ENCODE data around the gene HK1. TPM values are rescaled to one million over a fixed set of nuclear protein-coding genes. Genes with fewer than 3 reads are reported as not detected.
A peak's percentile ranks its signal among the peaks of the same experiment; 100 is the strongest.

The HK1 gene
- total RNA-seq, 2 experiments from 2014 or later = 121 to 135 TPM

DNA sequence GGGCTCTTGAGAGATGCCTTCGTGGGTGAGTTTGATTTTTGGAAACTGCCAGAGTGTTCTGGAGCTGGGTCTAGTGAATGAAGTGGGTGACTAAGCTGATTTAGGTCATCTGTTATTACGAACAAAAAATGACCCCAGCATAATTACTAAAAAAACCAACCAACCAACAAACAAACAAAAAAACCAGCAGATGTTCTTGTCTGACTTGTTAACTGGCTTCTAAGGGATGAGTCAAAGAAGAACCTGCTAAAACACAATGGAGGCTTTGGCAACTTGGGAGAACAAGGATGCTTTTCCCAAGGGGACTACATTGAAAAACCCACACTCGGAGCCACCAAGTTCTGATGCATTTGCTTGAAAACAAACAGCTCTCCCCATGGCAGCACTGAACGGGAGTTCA lies 126.9 kb downstream of the HK1 start:
- no peak for DNase-seq
- H3K4me1 Mint-ChIP-seq = peaks cover 18% of the 10 kb centered on the region
- H3K9me3 Mint-ChIP-seq (ENCODE audit: low read depth) = no peaks in the 10 kb centered on the region
- no peak overlapping the region for H3K4me3 Mint-ChIP-seq
- CTCF ChIA-PET = interaction anchor here (1.0 kb wide), 1 partner anchor 60 kb away, joined by 3 read pairs; no protein-coding TSS in a partner anchor
- no peak for ATAC-seq
- H3K27me3 Mint-ChIP-seq = no peaks in the 10 kb centered on the region
- peaks cover 20% of the 10 kb centered on the region for H3K36me3 Mint-ChIP-seq
- H3K27ac Mint-ChIP-seq = no peak overlapping the region

DNA sequence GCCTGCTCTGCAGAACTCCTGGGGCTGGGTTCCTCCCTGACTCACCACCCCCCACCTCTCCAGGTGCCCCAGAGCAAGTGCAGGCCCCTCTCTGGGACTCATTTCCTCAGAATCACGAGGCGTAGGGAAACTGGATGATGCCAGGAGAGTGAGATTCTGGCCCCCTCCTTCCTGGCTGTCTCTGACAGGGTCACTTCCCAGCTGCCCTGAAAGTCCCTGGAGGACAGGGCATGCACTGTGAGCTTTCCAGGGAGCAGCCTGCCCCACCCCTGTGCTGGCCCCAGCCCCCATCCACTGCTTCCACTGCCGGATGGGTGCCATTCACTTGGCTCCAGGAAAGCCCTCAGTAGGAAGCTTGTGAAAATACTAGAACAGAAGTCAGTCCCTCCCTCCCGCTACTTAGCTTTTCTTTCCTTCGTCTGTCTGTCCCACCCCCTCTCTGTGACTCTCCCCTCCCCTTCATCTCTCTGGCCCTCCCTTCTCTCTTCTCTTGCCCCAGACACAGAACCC lies 128.1 kb downstream of the HK1 start:
- no peak for ATAC-seq
- Mint-ChIP-seq H3K4me3 (no peak overlapping the region), H3K4me1 (peaks cover 18% of the 10 kb centered on the region), H3K9me3 (ENCODE audit: low read depth) (no peaks in the 10 kb centered on the region), H3K27me3 (no peaks in the 10 kb centered on the region), H3K27ac (peak overlapping the region; percentile 50), H3K36me3 (peaks cover 13% of the 10 kb centered on the region)
- no peak for DNase-seq
- CTCF ChIA-PET = interaction anchor here (0.7 to 3.0 kb wide), 15 partner anchors 8 to 231 kb away, joined by 3 to 44 read pairs (median 12); partner anchors contain the start of genes TACR2 and TSPAN15

DNA sequence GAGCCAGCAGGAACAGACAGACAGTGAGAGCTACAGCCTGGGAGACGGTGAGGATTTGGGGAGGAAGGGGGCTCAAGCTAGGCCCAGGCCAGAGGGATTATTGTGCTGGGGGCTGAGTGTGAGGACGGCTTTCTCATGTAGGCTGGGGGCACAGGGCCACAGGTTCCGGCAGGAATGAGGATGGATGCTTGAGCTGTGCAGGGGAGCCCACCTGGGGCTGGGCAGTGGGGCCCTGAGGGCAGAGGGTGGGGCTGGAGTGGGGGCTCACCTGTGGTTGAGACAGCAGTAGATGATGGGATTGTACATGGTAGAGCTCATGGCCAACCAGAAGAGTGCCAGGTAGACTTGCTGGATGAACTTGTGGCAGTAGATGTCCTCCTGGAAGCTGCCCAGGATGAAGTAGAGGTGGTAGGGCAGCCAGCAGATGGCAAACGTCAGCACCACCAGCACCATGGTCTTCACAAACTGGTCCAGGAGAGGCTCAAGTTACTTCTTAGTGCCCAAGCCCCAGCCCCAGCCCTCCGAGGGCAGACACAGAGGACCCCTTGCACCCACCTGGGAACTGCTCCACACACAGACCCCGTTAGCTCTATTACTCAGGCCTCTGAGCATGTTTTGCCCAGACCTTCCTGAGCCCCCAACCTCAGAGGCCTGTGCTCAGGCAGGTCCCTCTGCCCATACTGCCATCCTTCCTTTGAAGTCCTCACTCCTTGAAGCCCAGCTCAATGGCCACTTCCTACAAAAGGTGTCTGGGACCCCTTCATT lies 128.7 kb downstream of the HK1 start:
- Mint-ChIP-seq H3K4me1 (peaks cover 18% of the 10 kb centered on the region), H3K27me3 (no peaks in the 10 kb centered on the region), H3K4me3 (no peak overlapping the region), H3K36me3 (peaks cover 8% of the 10 kb centered on the region), H3K27ac (no peak overlapping the region), H3K9me3 (ENCODE audit: low read depth) (no peaks in the 10 kb centered on the region)
- DNase-seq (no peak), ATAC-seq (no peak)
- CTCF ChIA-PET = interaction anchor here (0.7 to 3.0 kb wide), 26 partner anchors 9 to 417 kb away, joined by 3 to 44 read pairs (median 10); partner anchors contain the start of genes TACR2 and TSPAN15

DNA sequence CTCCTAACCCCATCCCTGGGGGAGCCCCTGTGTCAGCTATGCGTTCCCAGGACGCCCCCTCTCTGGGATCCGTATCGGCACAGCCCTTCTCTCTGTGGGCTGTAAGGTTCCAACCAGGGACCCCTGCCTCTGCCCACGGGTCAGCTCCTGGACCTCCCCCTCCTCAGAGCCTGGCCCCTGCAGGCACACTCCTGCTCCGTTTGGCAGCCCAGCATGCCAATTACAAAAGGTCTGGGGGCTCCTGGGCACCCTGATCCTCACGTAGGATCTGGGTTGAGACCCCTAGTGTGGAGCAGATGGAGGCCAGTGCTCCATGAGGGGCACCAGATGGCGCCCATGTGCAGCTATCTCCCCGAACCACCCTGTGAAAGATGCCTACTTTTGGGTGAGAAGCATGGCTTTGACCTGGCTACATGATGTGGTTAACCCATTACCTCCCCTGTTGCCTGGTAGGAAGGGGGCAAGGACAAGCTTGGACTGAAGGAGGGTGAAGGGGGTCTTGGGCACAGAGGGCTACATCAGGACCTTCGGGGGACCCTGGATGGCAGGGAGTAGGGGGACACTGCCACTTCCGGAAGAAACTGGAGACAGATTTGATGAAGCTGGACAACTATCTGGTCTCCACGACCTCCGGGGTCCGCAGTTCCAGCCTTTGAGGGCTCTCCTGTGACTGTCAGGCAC lies 129.5 kb downstream of the HK1 start:
- DNase-seq = peak; percentile 56
- no peaks in the 10 kb centered on the region for H3K9me3 Mint-ChIP-seq (ENCODE audit: low read depth)
- H3K36me3 Mint-ChIP-seq = peaks cover 4% of the 10 kb centered on the region
- CTCF ChIA-PET = interaction anchor here (0.5 to 3.0 kb wide), 46 partner anchors 9 to 452 kb away, joined by 3 to 44 read pairs (median 4); partner anchors contain the start of genes DDX21, FAM241B, TACR2 and TSPAN15
- peak overlapping the region; percentile 77 for H3K27ac Mint-ChIP-seq
- H3K27me3 Mint-ChIP-seq = no peaks in the 10 kb centered on the region
- ATAC-seq = no peak
- H3K4me3 Mint-ChIP-seq = no peak overlapping the region
- H3K4me1 Mint-ChIP-seq = peaks cover 18% of the 10 kb centered on the region

DNA sequence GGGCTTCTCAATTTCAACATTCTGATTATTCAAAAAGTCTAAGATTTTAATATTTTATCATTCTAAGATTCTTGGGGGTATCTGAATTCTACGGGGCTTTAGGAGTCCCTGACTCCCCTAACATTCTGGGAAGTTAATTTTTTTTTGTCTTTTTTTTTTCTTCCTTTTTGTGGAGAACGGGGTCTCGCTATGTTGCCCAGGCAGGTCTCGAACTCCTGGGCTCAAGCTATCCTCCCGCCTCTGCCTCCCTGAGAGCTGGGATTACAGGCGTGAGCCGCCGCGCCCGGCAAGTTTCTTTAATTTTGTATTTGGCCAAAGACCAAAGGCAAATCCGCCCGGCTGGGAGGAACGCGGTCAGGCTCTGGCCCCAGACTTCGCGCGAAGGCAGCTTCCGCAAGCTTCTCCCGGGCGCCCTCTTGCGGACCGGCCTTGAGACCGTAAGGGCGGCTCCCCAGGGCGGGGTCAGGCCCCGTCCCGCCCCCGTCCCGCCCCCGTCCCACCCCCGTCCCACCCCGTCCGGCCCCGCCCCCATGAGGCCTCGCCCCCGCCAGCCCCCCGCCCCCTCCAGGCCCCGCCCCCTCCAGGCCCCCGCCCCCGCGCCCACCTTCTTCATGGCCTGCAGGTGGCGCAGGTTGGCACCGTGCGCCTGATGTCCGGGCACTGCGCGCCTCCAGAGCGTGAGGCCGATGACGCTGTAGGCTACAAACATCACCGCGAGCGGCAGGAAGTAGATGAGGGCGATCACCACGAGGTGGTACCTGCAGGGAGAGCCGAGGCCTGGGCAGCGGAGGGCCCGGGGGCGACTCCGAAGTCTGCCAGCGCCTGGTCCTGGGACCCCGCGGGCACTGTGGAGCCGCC lies 130.3 kb downstream of the HK1 start:
- peak; percentile 94 for DNase-seq
- Mint-ChIP-seq H3K27me3 (no peaks in the 10 kb centered on the region), H3K4me3 (peak overlapping the region; percentile 54), H3K36me3 (peaks cover 1% of the 10 kb centered on the region), H3K4me1 (peaks cover 18% of the 10 kb centered on the region), H3K9me3 (ENCODE audit: low read depth) (no peaks in the 10 kb centered on the region), H3K27ac (peak overlapping the region; percentile 77)
- CTCF ChIA-PET = interaction anchor here (0.5 to 3.0 kb wide), 43 partner anchors 9 to 452 kb away, joined by 3 to 44 read pairs (median 5); partner anchors contain the start of genes DDX21, FAM241B, TACR2 and TSPAN15
- ATAC-seq = peak; percentile 94

DNA sequence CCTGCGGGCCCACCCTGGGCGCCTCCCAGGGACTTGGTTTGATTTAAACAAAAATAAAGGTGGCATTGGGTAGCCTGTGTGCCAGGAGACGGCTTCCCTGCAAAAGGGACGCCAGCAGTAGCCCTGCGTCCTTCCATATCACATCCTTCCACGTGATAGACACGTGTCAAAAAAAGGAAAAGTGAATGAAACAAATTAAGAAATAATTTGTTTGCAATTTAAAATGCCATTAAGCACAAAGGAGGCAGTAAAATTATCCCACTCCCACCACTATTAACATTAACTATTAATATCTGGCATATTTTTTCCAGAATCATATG lies 130.8 kb downstream of the HK1 start:
- Mint-ChIP-seq H3K4me3 (no peak overlapping the region), H3K4me1 (peaks cover 18% of the 10 kb centered on the region), H3K36me3 (peaks cover 1% of the 10 kb centered on the region), H3K27me3 (no peaks in the 10 kb centered on the region), H3K9me3 (ENCODE audit: low read depth) (no peaks in the 10 kb centered on the region), H3K27ac (peak overlapping the region; percentile 63)
- CTCF ChIA-PET = interaction anchor here (1.0 to 3.0 kb wide), 15 partner anchors 11 to 453 kb away, joined by 4 to 44 read pairs (median 10); partner anchors contain the start of gene DDX21
- no peak for ATAC-seq
- no peak for DNase-seq

DNA sequence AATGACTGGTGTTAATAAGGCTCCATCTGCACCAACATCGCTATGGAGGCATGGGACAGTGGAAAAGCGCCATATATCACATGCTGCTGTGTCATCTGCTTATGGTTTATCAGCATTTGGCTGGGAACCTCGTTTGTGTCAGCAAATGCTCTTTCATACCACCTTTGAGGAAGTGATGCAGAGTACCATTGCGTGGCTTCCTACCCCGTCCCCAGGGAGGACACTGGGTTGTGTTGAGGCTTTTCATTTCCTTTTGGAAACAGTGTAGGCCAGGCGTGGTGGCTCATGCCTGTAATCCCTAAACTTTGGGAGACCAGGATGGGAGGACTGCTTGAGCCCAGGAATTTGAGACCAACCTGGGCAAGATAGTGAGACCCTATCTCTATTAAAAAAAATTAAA lies 131.7 kb downstream of the HK1 start:
- Mint-ChIP-seq H3K9me3 (ENCODE audit: low read depth) (no peaks in the 10 kb centered on the region), H3K4me3 (no peak overlapping the region), H3K36me3 (no peaks in the 10 kb centered on the region), H3K27ac (no peak overlapping the region), H3K4me1 (peaks cover 18% of the 10 kb centered on the region), H3K27me3 (no peaks in the 10 kb centered on the region)
- DNase-seq (no peak), ATAC-seq (no peak)
- CTCF ChIA-PET = no interaction called here

DNA sequence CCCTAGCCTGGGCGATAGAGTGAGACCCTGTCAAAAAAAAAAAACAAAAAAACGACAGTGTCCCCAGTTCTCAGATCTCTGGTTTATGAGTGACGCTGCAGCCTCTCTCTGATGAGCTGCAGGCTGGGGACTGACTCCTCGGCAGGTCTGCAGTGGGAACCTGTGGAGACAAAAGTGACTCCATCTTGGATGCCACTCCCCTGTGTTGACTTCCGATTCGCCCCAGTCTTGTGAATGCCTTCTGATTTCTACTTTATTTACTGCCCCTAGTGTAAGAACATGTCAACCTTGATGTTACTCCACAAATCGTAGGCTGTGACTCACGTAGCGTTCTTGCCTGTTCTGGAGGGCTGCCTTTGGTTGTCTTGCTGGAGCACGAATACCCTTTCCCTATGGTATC lies 132.2 kb downstream of the HK1 start:
- Mint-ChIP-seq H3K9me3 (ENCODE audit: low read depth) (no peaks in the 10 kb centered on the region), H3K4me1 (peaks cover 18% of the 10 kb centered on the region), H3K4me3 (no peak overlapping the region), H3K27me3 (no peaks in the 10 kb centered on the region), H3K36me3 (no peaks in the 10 kb centered on the region), H3K27ac (no peak overlapping the region)
- ATAC-seq (no peak), DNase-seq (no peak)
- CTCF ChIA-PET = interaction anchor here (2.0 kb wide), 1 partner anchor 97 kb away, joined by 10 read pairs; no protein-coding TSS in a partner anchor

DNA sequence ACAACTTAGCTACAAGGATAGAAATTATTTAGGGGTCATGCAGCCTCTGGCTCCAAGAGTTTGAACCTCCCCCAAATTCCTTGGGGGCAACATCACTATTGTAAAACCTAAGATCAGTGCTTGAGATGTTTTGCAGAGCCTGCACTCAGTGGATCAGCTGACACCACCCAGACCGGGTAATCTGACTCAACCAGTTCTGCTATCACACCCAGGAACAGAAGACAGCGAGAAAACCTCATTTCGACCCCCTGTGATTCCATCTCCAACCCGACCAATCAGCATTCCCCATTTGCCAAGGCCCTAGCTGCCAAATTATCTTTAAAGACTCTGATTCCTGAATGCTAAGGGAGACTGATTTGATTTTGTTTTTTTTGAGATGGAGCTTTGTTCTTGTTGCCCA lies 133.2 kb downstream of the HK1 start:
- no peaks in the 10 kb centered on the region for H3K27me3 Mint-ChIP-seq
- CTCF ChIA-PET = interaction anchor here (1.1 to 2.0 kb wide), 2 partner anchors 21 to 96 kb away, joined by 3 to 10 read pairs; no protein-coding TSS in a partner anchor
- H3K4me3 Mint-ChIP-seq = no peak overlapping the region
- ATAC-seq (no peak), DNase-seq (no peak)
- H3K36me3 Mint-ChIP-seq = no peaks in the 10 kb centered on the region
- H3K4me1 Mint-ChIP-seq = peaks cover 17% of the 10 kb centered on the region
- no peaks in the 10 kb centered on the region for H3K9me3 Mint-ChIP-seq (ENCODE audit: low read depth)
- no peak overlapping the region for H3K27ac Mint-ChIP-seq

DNA sequence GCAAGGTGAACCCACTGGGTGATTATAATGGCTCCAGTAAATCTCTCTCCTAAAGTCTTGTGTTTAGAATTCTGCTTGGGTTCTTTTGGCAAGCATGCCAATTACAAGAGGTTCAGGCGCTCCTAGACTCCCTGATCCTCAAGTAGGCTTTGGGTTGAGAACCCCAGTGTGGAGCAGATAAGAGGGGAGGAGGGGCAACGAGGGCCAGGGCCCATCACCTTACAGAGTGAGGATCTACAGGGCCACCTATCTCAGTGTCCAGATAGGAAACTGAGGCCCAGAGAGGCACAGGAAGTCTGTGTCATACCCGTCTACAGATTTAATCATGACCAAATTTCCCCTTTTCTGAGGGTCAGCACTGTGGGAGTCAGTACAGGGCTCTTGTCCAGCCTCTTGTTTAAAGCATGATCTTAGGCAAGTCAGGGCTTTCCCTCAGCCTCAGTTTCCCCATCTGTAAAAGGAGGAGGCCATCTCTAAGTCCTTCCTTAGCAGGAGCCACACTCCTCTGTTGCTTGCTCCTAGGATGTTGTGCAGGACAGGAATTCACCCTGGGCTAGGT lies 134.0 kb downstream of the HK1 start:
- Mint-ChIP-seq H3K36me3 (no peaks in the 10 kb centered on the region), H3K4me1 (peaks cover 17% of the 10 kb centered on the region), H3K4me3 (no peak overlapping the region), H3K27me3 (no peaks in the 10 kb centered on the region), H3K9me3 (ENCODE audit: low read depth) (no peaks in the 10 kb centered on the region), H3K27ac (no peak overlapping the region)
- no peak for DNase-seq
- ATAC-seq = no peak
- CTCF ChIA-PET = interaction anchor here (1.1 to 2.0 kb wide), 5 partner anchors 20 to 456 kb away, joined by 3 to 10 read pairs (median 3); partner anchors contain the start of gene DDX21

DNA sequence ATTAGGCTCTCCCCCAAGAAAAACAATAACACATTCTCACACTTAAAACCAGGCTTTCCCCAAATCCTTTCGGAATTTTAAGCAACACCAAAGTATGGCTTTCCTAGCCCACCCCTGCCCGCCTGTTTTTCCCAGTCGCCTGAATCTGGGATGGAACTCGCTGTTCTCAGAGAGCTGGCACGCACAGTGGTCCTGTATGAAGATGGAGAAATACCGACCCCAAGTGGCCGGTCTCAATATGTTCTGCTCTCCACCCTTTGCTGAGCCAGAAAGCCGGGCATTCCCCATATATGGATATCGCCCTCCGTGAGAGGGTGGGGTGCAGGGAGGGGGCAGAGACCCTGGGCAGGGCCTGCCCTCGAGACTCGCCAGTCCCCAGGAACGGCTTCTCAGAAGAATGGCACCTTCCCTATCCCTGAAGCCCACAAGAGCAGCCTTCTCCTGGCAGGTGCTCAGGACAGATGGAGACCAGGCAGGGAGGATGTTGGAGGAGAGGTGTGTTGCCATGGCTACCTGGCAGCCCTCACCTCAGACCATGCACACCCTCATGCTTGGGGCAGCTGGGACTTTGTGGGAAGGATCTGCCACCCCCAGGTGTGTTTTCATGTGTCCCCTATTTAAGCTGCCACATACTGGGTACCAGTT lies 135.0 kb downstream of the HK1 start:
- Mint-ChIP-seq H3K4me3 (no peak overlapping the region), H3K9me3 (ENCODE audit: low read depth) (no peaks in the 10 kb centered on the region), H3K27ac (no peak overlapping the region), H3K36me3 (no peaks in the 10 kb centered on the region), H3K27me3 (no peaks in the 10 kb centered on the region), H3K4me1 (peaks cover 11% of the 10 kb centered on the region)
- ATAC-seq (no peak), DNase-seq (peak; percentile 57)
- CTCF ChIA-PET = interaction anchor here (1.2 to 1.7 kb wide), 5 partner anchors 12 to 458 kb away, joined by 3 to 6 read pairs (median 3); partner anchors contain the start of gene DDX21

All from activated CD8-positive, alpha-beta memory T cell treated with anti-CD3 and anti-CD28 coated beads, Interleukin-2, amount 10 ng/mL, durations not matched to agents 7 days and 5 days (primary cell).